Muscle of leg (tissue), 11 donors: ENCODE results near the gene KMT5B. TPM values are rescaled to one million over a fixed set of nuclear protein-coding genes. Genes with fewer than 3 reads are reported as not detected.

Experiments
- DNase-seq: peaks from one replicate; pipeline ENCODE4 v3.0.0; 2013
- H3K27ac ChIP-seq: one replicate; pipeline ENCODE4 v1.5.1; 2013; ENCODE audit warnings: mild to moderate bottlenecking, low read length, control low read depth
- H3K27me3 ChIP-seq: one replicate; pipeline ENCODE4 v1.6.1; 2013; ENCODE audit warnings: low read length; ENCODE audit not compliant: control insufficient read depth, insufficient read depth
- H3K36me3 ChIP-seq: one replicate; pipeline ENCODE4 v1.6.1; 2013; ENCODE audit warnings: low read length; ENCODE audit not compliant: control insufficient read depth, insufficient read depth
- H3K4me1 ChIP-seq: one replicate; pipeline ENCODE4 v1.6.1; 2013; ENCODE audit warnings: low read length; ENCODE audit not compliant: control insufficient read depth, insufficient read depth
- H3K4me3 ChIP-seq: one replicate; pipeline ENCODE4 v1.5.1; 2013; ENCODE audit warnings: low read length, control low read depth
- H3K9me3 ChIP-seq: replicated peaks from 2 replicates; pipeline ENCODE4 v1.6.1; 2013; ENCODE audit warnings: low read depth, low read length; ENCODE audit not compliant: control insufficient read depth
- WGBS: methylation state at CpG from one replicate; pipeline ENCODE4 v1.1.5; 2013; ENCODE audit warnings: missing lambda C conversion rate; ENCODE audit not compliant: insufficient coverage; 5-methylcytosine and 5-hydroxymethylcytosine counted together
- polyA plus RNA-seq, 8 donors: library from polyadenylated mRNA; unstranded; fragments of 120-200 nt; gene quantifications; one replicate each; pipeline versions ENCODE4 v1.2.1 to v1.2.3, GENCODE V29; 2013; ENCODE audit warnings: inconsistent platforms in 1 of 8, low replicate concordance in 1 of 8; ENCODE audit not compliant: insufficient read length in 8 of 8, insufficient read depth in 1 of 8
- total RNA-seq: library from RNA; stranded (reverse); fragments of 120-200 nt; gene quantifications from one replicate; pipeline ENCODE4 v1.2.4, GENCODE V29; 2013

Gene KMT5B
- total and polyA plus RNA-seq, 9 donors = 29.6 to 42.5 (median 39.6) TPM

- 87% methylated on average over 9 of the region's 9 CpGs for WGBS
- peaks cover 36% of the 10 kb centered on the region for H3K4me1 ChIP-seq
- no peak overlapping the region for H3K4me3 ChIP-seq
- H3K9me3 ChIP-seq = no peaks in the 10 kb centered on the region
- no peak for DNase-seq
- H3K27ac ChIP-seq = no peak overlapping the region
- no peaks in the 10 kb centered on the region for H3K27me3 ChIP-seq
- H3K36me3 ChIP-seq = no peaks in the 10 kb centered on the region
These were observed 90.1 kb downstream of the KMT5B start for GRCh38 chr11:68122936-68123539.

- peaks cover 35% of the 10 kb centered on the region for H3K4me1 ChIP-seq
These were observed 91.8 kb downstream of the KMT5B start, which contains the start of gene CHKA for GRCh38 chr11:68121067-68121899. TSS of gene CHKA (minus strand) at chr11:68121388. CDS start at chr11:68121177, 211 bp downstream.

GRCh38 chr11:68120273-68121066, 92.6 kb downstream of the KMT5B start:
- DNase-seq = peak; percentile 65
- H3K4me1 ChIP-seq = peaks cover 35% of the 10 kb centered on the region
- WGBS = under 1% methylated on average over 59 of the region's 73 CpGs

More at GRCh38 chr11:68121067-68121899, 91.8 kb downstream of the KMT5B start, which contains the start of gene CHKA:
- DNase-seq = peak; percentile 98
- WGBS = under 1% methylated on average over 106 of the region's 107 CpGs
- H3K4me3 ChIP-seq = peak within 1 kb of the TSS; percentile 61
- H3K27me3 ChIP-seq = no peaks in the 10 kb centered on the region
- H3K9me3 ChIP-seq = no peaks in the 10 kb centered on the region
- H3K36me3 ChIP-seq = no peaks in the 10 kb centered on the region
- H3K27ac ChIP-seq = peak within 1 kb of the TSS; percentile 98

GRCh38 chr11:68118706-68119448, 94.2 kb downstream of the KMT5B start:
- no peak overlapping the region for H3K4me3 ChIP-seq
- 40% methylated on average over 1 of the region's 4 CpGs for WGBS
- peak overlapping the region; percentile 35 for H3K27ac ChIP-seq
- H3K36me3 ChIP-seq = peaks cover 4% of the 10 kb centered on the region
- no peak for DNase-seq
- no peaks in the 10 kb centered on the region for H3K27me3 ChIP-seq
- peaks cover 31% of the 10 kb centered on the region for H3K4me1 ChIP-seq
- H3K9me3 ChIP-seq = no peaks in the 10 kb centered on the region

More at GRCh38 chr11:68120273-68121066, 92.6 kb downstream of the KMT5B start:
- no peaks in the 10 kb centered on the region for H3K9me3 ChIP-seq
- no peaks in the 10 kb centered on the region for H3K27me3 ChIP-seq
- H3K27ac ChIP-seq = peak overlapping the region; percentile 91
- peaks cover 4% of the 10 kb centered on the region for H3K36me3 ChIP-seq
- H3K4me3 ChIP-seq = peak overlapping the region; percentile 55

- Histone ChIP-seq H3K27me3 (no peaks in the 10 kb centered on the region), H3K4me3 (no peak overlapping the region), H3K27ac (no peak overlapping the region), H3K9me3 (no peaks in the 10 kb centered on the region), H3K4me1 (peaks cover 28% of the 10 kb centered on the region), H3K36me3 (peaks cover 4% of the 10 kb centered on the region)
- WGBS = 43% methylated on average over 5 of the region's 11 CpGs
- no peak for DNase-seq
These were observed 95.1 kb downstream of the KMT5B start for GRCh38 chr11:68117853-68118470.

- 100% methylated on average over 1 of the region's 3 CpGs for WGBS
- H3K4me3 ChIP-seq = no peak overlapping the region
- DNase-seq = no peak
- H3K27me3 ChIP-seq = no peaks in the 10 kb centered on the region
- H3K36me3 ChIP-seq = peaks cover 4% of the 10 kb centered on the region
- peaks cover 20% of the 10 kb centered on the region for H3K4me1 ChIP-seq
- no peak overlapping the region for H3K27ac ChIP-seq
- H3K9me3 ChIP-seq = no peaks in the 10 kb centered on the region
These were observed 96.1 kb downstream of the KMT5B start for GRCh38 chr11:68116974-68117373.

GRCh38 chr11:68116126-68116525, 97.0 kb downstream of the KMT5B start:
- Histone ChIP-seq H3K27ac (no peak overlapping the region), H3K9me3 (no peaks in the 10 kb centered on the region), H3K27me3 (no peaks in the 10 kb centered on the region), H3K36me3 (peaks cover 4% of the 10 kb centered on the region), H3K4me1 (peaks cover 15% of the 10 kb centered on the region), H3K4me3 (no peak overlapping the region)
- WGBS = 84% methylated on average over 6 of the region's 7 CpGs
- no peak for DNase-seq

GRCh38 chr11:68115285-68115684, 97.8 kb downstream of the KMT5B start:
- H3K4me3 ChIP-seq = no peak overlapping the region
- peaks cover 15% of the 10 kb centered on the region for H3K4me1 ChIP-seq
- H3K36me3 ChIP-seq = peaks cover 4% of the 10 kb centered on the region
- 83% methylated on average over 1 of the region's 1 CpG for WGBS
- DNase-seq = no peak
- H3K27ac ChIP-seq = no peak overlapping the region
- no peaks in the 10 kb centered on the region for H3K9me3 ChIP-seq
- no peaks in the 10 kb centered on the region for H3K27me3 ChIP-seq

- Histone ChIP-seq H3K4me1 (peaks cover 7% of the 10 kb centered on the region), H3K9me3 (no peaks in the 10 kb centered on the region), H3K27me3 (no peaks in the 10 kb centered on the region), H3K27ac (peak overlapping the region; percentile 17), H3K36me3 (peaks cover 4% of the 10 kb centered on the region), H3K4me3 (no peak overlapping the region)
- peak; percentile 57 for DNase-seq
- WGBS = no CpG with 5 or more reads among the region's 3 CpGs
These were observed 99.1 kb downstream of the KMT5B start for GRCh38 chr11:68113986-68114385.
